ENCODE measurements around the gene C1orf116.

DNA sequence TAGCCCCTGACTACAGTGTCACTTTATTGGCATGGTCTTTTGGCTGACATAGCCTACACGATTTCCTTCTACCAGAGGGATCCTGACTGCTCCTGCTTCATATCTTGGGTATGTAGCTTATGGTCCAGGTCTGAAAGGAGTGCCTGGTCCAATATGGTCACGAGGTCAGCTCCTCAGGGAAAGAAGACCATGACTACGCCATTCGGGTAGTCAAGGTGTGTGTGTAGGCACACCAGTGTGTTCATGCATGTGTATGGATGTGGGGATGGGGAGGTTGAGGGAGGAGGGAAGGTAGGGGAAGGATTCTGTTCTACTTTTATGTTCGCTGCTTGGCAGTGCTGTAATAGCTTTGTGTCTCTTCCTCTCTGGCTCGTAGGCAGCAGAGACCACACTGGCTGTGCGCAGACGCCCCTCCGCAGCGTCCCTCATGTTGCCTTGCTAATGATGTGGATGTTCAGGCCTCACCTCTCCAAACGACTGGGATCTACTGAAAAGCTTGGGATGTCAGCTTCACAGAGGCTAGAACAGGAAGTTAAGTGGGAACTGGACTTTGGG is 46.1 kb upstream of the C1orf116 start:
- no peak for TF ChIP-seq POLR2A (IDR thresholded peaks at IDR 0.05)
- TF ChIP-seq, protein P1, sequence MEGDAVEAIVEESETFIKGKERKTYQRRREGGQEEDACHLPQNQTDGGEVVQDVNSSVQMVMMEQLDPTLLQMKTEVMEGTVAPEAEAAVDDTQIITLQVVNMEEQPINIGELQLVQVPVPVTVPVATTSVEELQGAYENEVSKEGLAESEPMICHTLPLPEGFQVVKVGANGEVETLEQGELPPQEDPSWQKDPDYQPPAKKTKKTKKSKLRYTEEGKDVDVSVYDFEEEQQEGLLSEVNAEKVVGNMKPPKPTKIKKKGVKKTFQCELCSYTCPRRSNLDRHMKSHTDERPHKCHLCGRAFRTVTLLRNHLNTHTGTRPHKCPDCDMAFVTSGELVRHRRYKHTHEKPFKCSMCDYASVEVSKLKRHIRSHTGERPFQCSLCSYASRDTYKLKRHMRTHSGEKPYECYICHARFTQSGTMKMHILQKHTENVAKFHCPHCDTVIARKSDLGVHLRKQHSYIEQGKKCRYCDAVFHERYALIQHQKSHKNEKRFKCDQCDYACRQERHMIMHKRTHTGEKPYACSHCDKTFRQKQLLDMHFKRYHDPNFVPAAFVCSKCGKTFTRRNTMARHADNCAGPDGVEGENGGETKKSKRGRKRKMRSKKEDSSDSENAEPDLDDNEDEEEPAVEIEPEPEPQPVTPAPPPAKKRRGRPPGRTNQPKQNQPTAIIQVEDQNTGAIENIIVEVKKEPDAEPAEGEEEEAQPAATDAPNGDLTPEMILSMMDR (IDR thresholded peaks at IDR 0.05) = no peak
- TF ChIP-seq POLR2AphosphoS5 (IDR thresholded peaks at IDR 0.05) = no peak

All from prostate gland (tissue), 2 donors.